CD4-positive, alpha-beta T cell treated with Interleukin-1 beta for 1 hour (primary cell): ENCODE data around the gene MYO18B.
A peak's percentile ranks its signal among the peaks of the same experiment; 100 is the strongest.
"Not testable (repeated sequence)": the region's sequence is repeated elsewhere in the genome, so short reads cannot be mapped to it uniquely, and the experiment has no call there.

Experiments used
- DNase-seq, 2 donors: peaks; one replicate each; pipeline ENCODE4 v3.0.0-alpha.2; 2020 to 2022

Gene MYO18B

GRCh38 chr22:25741692-25742626 is at the start of gene MYO18B:
Gene MYO18B (plus strand): TSS chr22:25742188. CDS start chr22:25761093, 18,905 bp downstream.
- DNase-seq = no peak

GRCh38 chr22:25692397-25693267 is 49.4 kb upstream of the MYO18B start:
- DNase-seq = no peak

GRCh38 chr22:25693268-25693565 is 48.8 kb upstream of the MYO18B start:
- no peak for DNase-seq

- no peak for DNase-seq
These were observed 47.6 kb upstream of the MYO18B start for GRCh38 chr22:25694196-25694907.

GRCh38 chr22:25695146-25695545 is 46.8 kb upstream of the MYO18B start:
- DNase-seq = no peak

GRCh38 chr22:25696763-25697162 is 45.2 kb upstream of the MYO18B start:
- no peak for DNase-seq

GRCh38 chr22:25697181-25697664 is 44.8 kb upstream of the MYO18B start:
- no peak for DNase-seq

GRCh38 chr22:25697978-25698377 is 44.0 kb upstream of the MYO18B start:
- DNase-seq = no peak

GRCh38 chr22:25698461-25698860 is 43.5 kb upstream of the MYO18B start:
- no peak for DNase-seq

GRCh38 chr22:25698978-25699377 is 43.0 kb upstream of the MYO18B start:
- no peak for DNase-seq

GRCh38 chr22:25701056-25701780 is 40.8 kb upstream of the MYO18B start:
- DNase-seq = no peak

GRCh38 chr22:25702040-25702439 is 39.9 kb upstream of the MYO18B start:
- DNase-seq = peak in 1 of 2 donors; percentile 8

GRCh38 chr22:25702571-25703167 is 39.3 kb upstream of the MYO18B start:
- DNase-seq = no peak

- DNase-seq = no peak
These were observed 37.3 kb upstream of the MYO18B start for GRCh38 chr22:25704701-25705100.

- no peak for DNase-seq
These were observed 35.8 kb upstream of the MYO18B start for GRCh38 chr22:25706197-25706596.

GRCh38 chr22:25708430-25708829 is 33.6 kb upstream of the MYO18B start:
- not testable (repeated sequence) for DNase-seq

GRCh38 chr22:25709758-25710157 is 32.2 kb upstream of the MYO18B start:
- no peak for DNase-seq

- no peak for DNase-seq
These were observed 31.5 kb upstream of the MYO18B start for GRCh38 chr22:25710501-25710900.

GRCh38 chr22:25711491-25711890 is 30.5 kb upstream of the MYO18B start:
- no peak for DNase-seq

- DNase-seq = no peak
These were observed 29.2 kb upstream of the MYO18B start for GRCh38 chr22:25712661-25713400.

GRCh38 chr22:25714070-25714469 is 27.9 kb upstream of the MYO18B start:
- DNase-seq = no peak
